Measurements from ENCODE around the gene ITGA3.

The ITGA3 gene

DNA sequence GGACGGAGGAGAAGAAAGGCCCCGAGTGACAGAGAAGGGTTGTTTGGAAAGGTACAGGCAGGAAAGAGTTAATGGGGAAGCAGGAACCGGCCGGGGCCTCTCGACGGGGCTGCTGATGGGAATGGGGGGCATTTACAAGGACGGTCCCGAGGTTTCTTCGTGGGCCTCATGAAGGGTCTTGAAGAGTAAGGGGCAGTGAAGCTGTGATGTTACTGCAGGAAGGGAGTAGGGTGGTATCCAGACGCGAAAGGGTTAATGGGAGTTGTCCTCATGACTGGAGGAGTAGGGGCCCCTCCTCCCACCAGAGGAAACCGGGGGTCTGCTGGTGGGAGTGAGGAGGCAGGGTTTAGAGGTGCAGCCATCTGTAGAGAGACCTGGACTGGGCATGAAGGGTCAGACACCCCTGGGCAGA lies 39.7 kb downstream of the ITGA3 start:
- DNase-seq: no peak

GRCh38 chr17:50096092-50096491 lies 40.2 kb downstream of the ITGA3 start:
- DNase-seq: no peak

- DNase-seq: no peak
Measured at GRCh38 chr17:50096758-50097157, 40.8 kb downstream of the ITGA3 start.

DNA sequence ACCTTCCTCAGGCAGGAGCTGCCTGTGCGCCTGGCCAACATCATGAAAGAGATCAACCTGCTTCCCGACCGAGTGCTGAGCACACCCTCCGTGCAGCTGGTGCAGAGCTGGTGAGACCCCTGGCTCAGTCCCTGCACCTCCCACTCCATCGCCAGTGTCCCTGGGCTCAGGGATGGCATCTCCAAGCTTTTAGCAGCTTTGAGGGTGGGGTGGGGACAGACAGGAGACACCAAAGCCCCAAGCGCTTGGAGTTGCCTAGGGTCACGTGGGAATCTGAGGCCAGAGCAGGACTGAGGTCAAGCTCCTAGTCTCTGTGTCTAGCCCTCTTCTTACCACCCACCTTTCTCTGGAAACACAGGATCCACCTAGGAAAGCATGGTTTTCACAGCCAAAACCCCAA lies 41.5 kb downstream of the ITGA3 start:
- no peak for DNase-seq

DNA sequence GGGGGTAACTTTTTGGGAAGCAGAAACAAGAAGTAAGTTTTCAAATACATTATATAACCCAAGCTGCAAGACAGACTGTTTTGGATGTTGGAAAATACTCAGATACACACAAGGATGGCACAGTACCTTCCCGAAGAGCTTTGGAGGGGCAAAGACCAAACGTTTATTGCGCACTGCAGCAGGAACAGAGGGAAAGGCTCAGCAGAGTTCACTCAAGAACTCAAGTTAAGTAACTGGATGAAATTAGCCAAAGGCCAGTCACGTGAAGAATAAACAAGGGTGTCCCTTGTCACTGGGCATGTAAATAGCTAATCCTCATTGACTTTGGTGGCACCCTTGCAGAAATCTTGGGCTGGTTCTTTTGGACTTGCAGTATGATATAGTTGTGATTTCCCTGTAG lies 42.0 kb downstream of the ITGA3 start:
- no peak for DNase-seq

DNA sequence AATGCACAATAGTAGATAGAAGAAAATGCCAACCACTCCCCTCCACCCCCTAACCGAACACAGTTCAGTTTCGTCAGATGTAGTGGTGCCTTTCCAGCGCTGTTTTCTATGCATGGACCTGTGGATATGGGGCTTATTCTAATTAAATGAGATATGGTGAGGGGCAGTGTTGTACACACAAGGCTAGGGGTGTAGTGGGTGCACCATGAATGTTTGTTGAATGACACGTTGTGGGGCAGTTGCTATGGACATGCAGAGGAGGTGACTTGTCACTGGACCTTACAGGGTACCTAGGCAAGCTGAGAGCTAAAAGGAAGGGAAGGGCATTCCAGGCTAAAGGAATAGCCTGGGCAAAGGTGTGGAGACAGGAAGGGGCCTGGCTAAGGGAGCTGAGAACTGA lies 42.7 kb downstream of the ITGA3 start:
- no peak for DNase-seq

DNA sequence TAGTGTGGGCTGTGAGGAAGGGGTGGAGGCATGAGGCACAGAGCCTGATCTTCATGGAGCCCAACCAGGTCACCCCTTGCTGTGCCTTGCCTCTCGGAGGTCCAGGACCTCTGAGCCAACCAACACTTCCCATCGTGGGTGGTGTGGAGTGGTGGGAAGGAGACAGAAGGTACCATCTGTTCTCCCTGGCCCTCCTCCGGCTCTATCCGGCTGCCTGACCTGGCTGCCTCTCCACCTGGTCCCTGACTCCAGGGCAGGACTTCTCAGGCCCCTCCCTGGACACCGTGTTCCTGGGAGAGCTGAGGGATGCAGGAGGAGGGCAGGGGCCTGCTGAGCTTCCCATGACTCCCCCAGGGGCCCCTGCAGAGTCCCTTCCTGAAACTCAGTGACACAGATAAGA lies 43.1 kb downstream of the ITGA3 start:
- no peak for DNase-seq

- DNase-seq: no peak
Measured at GRCh38 chr17:50100480-50100883, 44.6 kb downstream of the ITGA3 start.

DNA sequence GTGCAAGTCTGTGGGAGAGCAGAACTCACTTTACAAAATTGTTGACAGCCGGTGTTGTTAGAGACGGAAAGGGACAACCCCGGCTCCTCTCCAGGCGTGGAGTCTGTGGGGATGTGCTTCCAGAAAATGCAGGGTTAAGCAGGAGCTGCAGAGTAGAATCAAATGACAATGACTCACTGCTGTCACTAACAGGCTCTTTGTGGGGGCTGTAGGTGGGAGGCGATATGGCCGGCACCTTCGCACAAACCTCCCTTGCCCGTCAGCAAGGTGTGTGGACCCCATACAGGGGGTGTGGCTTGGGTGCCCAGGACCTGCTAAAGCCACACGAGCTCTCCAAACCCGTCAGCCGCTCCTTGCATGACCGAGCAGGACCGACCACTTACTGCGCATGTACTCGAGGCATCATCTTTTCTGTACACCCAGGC lies 45.0 kb downstream of the ITGA3 start:
- DNase-seq: no peak

DNA sequence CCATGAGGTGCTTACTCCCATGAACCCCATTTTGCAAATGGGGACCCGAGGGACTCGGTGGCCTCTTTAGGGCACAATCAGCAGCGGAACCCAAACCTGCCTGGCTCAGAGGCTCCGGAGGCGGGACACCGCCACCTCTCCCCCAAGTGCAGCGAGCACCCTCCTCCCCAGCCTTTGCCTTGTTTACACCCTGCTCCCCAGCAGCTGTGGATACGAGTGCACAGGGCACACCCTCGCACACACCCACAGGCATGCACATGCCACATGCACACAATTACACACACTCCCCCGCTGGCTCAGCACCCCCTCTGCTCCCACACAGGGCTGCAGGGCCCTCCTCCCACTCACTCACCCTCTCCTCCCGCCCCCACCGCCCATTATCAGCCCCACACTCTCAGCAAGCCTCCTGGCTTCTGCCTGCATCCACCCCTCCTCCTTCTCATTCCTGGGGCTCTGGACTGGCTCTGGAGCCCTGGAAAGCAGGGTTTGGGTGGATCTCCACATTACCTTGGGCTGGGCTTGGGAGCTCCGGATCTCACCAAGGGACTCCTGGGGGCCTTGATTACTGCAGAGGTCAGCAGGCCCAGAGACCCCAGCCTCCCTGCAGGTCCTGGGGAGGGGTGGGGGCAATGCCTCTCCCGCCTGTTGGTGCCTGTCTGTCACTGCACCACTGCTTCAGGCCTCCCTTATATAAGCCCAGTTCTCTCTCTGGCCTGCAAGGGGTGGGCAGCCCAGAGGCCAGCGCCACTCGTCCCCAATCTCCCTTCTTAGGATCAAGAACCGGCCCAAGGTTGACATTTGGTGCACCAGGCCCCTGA lies 45.6 kb downstream of the ITGA3 start:
- DNase-seq: no peak

GRCh38 chr17:50102164-50102991 lies 46.5 kb downstream of the ITGA3 start:
- no peak for DNase-seq

DNA sequence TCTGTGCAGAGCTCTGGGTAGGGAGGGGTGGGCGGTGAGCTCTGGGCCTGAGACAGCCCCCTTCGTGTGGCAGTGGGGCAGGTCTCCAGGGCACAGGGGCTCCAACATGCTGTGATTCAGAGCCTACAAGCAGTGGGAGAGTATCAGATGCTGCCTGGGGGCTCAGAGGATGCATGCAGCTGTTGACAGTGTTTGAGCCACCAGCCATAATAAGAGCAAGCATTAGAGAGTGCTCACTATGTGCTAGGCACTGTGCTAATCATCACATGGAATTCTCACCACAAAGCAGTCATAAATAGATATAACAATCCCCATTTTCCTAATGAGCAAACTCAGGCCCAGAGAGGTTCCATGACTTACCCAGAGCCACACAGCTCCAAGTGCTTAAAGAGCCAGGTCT lies 47.3 kb downstream of the ITGA3 start:
- no peak for DNase-seq

DNA sequence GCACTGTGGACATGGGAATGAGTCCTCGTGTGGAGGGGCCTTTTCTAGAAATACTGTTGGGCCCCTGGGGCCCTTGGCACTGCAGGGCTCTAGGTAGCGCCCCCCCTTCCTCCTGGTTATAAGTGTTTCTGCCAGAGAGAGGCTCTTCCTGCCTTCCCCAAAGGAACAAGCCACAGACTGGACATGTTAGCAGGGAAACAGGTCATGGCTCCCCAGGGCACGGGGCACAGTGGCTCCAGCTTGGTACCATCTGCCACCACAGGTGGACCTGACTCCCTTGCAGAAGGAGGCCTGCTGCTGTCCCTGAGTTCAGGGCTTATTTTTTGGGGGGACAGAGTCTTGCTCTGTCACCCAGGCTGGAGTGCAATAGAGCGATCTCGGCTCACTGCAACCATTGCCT lies 48.0 kb downstream of the ITGA3 start:
- no peak for DNase-seq

- no peak for DNase-seq
Measured at GRCh38 chr17:50105811-50106210, 49.9 kb downstream of the ITGA3 start.

DNA sequence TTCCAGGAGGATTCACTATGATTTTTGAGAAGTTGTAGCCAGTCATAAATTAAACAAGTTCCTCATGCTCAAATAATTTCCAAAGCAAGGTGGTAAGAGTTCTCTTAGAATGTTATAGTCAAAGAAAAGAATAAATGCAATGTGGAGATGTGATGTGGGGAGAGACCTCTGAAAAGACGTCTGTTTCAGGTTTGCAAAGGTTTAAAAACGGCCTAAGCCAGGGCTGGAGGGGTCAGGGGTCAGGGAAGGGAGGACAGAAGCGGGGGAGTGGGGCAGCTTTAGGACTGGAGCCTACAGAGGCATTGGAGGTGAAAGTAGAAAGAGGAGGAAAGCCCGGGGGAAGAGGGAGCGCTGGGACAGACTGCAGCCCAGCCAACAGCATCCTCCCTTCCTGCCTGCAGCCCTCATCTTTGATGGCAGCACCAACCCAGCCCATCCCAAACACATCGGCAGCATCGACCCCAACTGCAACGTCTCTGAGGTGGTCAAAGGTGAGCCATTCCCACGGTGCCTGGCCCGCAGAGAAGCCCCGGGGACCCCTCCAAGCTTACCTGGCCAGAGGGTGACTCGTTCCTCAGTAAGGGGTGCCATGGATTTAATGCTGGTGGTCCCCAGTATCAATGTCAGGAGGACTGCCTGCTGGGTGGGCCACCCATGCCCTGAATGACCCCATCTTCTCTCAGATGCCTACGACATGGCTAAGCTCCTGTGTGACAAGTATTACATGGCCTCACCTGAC lies 50.7 kb downstream of the ITGA3 start:
- no peak for DNase-seq

DNA sequence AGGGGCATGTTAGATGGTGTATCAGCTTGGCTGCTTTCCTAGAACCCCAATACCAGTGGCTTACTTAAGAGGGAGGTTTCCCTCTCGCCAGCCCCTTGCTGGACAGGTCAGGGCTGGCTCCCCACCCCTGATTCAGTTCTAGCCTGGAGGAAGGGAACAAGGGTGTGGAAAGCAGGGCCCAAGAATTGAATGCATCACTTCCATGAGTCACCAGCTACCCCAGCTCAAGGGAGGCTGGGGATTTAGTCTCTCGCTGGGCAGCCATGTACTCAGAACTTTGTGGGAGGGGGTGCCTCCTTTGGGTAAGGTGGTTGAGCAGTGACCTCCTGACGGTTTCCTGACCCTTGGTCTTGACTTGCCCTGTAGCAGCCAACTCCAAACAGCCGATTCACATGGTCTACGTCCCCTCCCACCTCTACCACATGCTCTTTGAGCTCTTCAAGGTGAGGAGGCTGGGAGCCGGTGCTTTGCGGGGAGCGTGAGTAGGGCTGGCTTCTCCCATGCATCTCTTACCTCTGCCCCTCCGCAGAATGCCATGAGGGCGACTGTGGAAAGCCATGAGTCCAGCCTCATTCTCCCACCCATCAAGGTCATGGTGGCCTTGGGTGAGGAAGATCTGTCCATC lies 52.0 kb downstream of the ITGA3 start:
- DNase-seq: no peak

- no peak for DNase-seq
Measured at GRCh38 chr17:50108556-50108955, 52.6 kb downstream of the ITGA3 start.

- DNase-seq: no peak
Measured at GRCh38 chr17:50109207-50109606, 53.3 kb downstream of the ITGA3 start.

DNA sequence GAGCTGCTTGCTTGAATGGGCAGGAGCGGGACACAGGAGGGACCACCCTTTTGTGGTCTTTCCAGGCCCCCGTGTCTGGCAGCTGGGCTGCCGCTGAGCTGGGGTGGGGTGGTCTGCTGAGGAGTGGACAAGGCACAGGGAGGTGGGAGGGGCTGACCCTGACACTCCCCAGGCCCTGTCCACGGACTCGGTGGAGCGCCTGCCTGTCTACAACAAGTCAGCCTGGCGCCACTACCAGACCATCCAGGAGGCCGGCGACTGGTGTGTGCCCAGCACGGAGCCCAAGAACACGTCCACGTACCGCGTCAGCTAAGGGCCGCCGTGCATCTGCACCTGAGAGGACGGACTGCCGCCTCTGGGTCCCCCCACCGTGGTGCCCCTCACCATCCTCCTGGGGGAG lies 53.9 kb downstream of the ITGA3 start:
- no peak for DNase-seq

DNA sequence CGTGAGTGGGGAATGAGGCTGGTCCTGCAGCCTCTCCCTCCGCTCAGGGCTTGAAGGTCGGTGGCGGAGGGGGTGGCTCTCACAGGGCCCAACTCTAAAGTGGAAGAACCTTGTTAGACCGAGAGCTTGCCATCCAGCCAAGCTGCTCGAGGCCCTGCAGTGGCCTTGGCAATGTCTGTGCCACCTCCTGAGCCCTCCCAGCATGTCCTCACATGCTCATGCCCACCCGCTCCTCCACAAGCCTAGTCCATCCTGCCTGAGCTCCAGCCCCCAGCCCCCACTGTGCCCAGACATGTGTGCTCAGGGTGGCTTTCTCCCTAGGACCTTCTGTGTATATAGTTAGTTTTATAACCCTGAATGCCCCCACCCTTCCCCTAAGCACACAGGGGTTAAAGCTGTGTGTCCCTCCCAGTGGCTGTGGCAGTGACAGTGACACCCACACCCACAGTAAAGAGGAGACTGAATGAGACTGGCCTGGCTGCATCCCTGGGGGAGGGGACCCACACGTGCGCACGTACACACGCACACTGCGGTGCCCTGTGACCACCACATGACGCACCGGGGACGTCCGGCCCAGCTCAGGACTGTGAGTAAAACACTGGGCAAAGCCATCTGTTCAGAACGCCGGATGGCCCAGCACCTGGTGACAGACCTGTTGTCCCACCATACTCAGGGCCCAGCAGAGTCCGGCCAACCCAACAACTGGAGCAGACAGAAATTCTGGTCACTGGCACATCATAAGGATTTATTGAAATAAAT lies 54.9 kb downstream of the ITGA3 start:
- no peak for DNase-seq

- no peak for DNase-seq
Measured at GRCh38 chr17:50111673-50112655, 56.1 kb downstream of the ITGA3 start.

Data from activated CD4-positive, alpha-beta T cell treated with anti-CD3 and anti-CD28 coated beads for 1 hour (primary cell).